Small intestine (tissue), 7 donors: ENCODE results near the gene PCDHA10. TPM values are rescaled to one million over a fixed set of nuclear protein-coding genes. Genes with fewer than 3 reads are reported as not detected.

Source experiments
- DNase-seq, 2 donors: peaks; one replicate each; pipeline versions ENCODE4 v3.0.0 to v3.0.0-alpha.2; 2013
- FAIRE-seq: peaks from 2 replicates; lab custom pipeline; 2012; peaks lifted over from hg19 to GRCh38; lab: Jason Lieb, UNC
- H3K27ac ChIP-seq, 3 donors: one replicate each; pipeline ENCODE4 v1.5.1; 2013; ENCODE audit warnings: low read length in 2 of 3, mild to moderate bottlenecking in 2 of 3, control low read depth in 1 of 3, inconsistent platforms in 1 of 3, low read depth in 1 of 3, moderate library complexity in 1 of 3
- H3K27me3 ChIP-seq, 3 donors: one replicate each; pipeline ENCODE4 v1.6.1; 2013; ENCODE audit warnings: low read length in 3 of 3, inconsistent platforms in 1 of 3; ENCODE audit not compliant: control insufficient read depth in 3 of 3, insufficient read depth in 3 of 3
- H3K36me3 ChIP-seq, 3 donors: one replicate each; pipeline ENCODE4 v1.6.1; 2013; ENCODE audit warnings: low read length in 3 of 3, inconsistent platforms in 1 of 3, low read depth in 1 of 3, mild to moderate bottlenecking in 1 of 3, moderate library complexity in 1 of 3; ENCODE audit not compliant: control insufficient read depth in 3 of 3, insufficient read depth in 2 of 3
- H3K4me1 ChIP-seq, 3 donors: one replicate each; pipeline ENCODE4 v1.6.1; 2013; ENCODE audit warnings: low read length in 2 of 3, inconsistent platforms in 1 of 3, low read depth in 1 of 3, mild to moderate bottlenecking in 1 of 3, moderate library complexity in 1 of 3; ENCODE audit not compliant: control insufficient read depth in 3 of 3, insufficient read depth in 2 of 3
- H3K4me3 ChIP-seq, 3 donors: one replicate each; pipeline ENCODE4 v1.5.1; 2013; ENCODE audit warnings: low read length in 3 of 3, control low read depth in 1 of 3, inconsistent platforms in 1 of 3, low read depth in 1 of 3, mild to moderate bottlenecking in 1 of 3, moderate library complexity in 1 of 3
- H3K9me3 ChIP-seq, 2 donors: one replicate each; pipeline ENCODE4 v1.6.1; 2013; ENCODE audit warnings: low read depth in 1 of 2, low read length in 1 of 2; ENCODE audit not compliant: control insufficient read depth in 2 of 2, insufficient read depth in 1 of 2
- WGBS, 3 donors: extraction: QIAGEN DNeasy Blood & Tissue Kit; methylation state at CpG; one replicate each; pipeline ENCODE4 v1.1.7; 2013; 5-methylcytosine and 5-hydroxymethylcytosine counted together
- polyA plus RNA-seq, 4 donors: library from polyadenylated mRNA; stranded (reverse) in 3 of 4; unstranded in 1 of 4; fragments of 200-250 nt in 3 of 4; fragments of 120-200 nt in 1 of 4; gene quantifications; one replicate each; pipeline versions ENCODE4 v1.2.1 to v1.2.3, GENCODE V29; 2013
- donor health status: healthy with polysubstance abuse.
- donor health status: control.
- donor health status: control.
- donor health status: Bipolar disorder and iron deficiency.
- donor health status: healthy.

PCDHA10 gene
- polyA plus RNA-seq, 4 donors, result 0.04 to 0.13 TPM; not detected in 2

- no peak for DNase-seq
- Histone ChIP-seq H3K4me1 (no peaks in the 10 kb centered on the region), H3K9me3 (peaks cover 1 to 34% of the 10 kb centered on the region in 2 donors), H3K27me3 (peaks cover 0 to 6% (median 0%) of the 10 kb centered on the region in 3 donors), H3K4me3 (no peak overlapping the region), H3K27ac (no peak overlapping the region), H3K36me3 (no peaks in the 10 kb centered on the region)
- WGBS, 3 donors, result 54 to 76% (median 67%) methylated on average over 37 of the region's 37 CpGs
- no peak for FAIRE-seq
These were observed 21.5 kb downstream of the PCDHA10 start for GRCh38 chr5:140877262-140877581.

GRCh38 chr5:140881889-140882590 is 26.3 kb downstream of the PCDHA10 start, which contains the start of gene PCDHA13:
TSS of gene PCDHA13 (plus strand) at chr5:140882124. CDS start at chr5:140882269, 145 bp downstream.
- Histone ChIP-seq H3K4me1 (no peaks in the 10 kb centered on the region), H3K27ac (no peak within 1 kb of the TSS), H3K4me3 (no peak within 1 kb of the TSS), H3K9me3 (peaks cover 1 to 36% of the 10 kb centered on the region in 2 donors), H3K36me3 (no peaks in the 10 kb centered on the region), H3K27me3 (peaks cover 0 to 7% (median 0%) of the 10 kb centered on the region in 3 donors)
- FAIRE-seq, result no peak
- DNase-seq, result no peak
- 16 to 42% (median 35%) methylated on average over 30 to 35 of the region's 35 CpGs for whole genome bisulfite sequencing, 3 donors

- FAIRE-seq, result no peak
- WGBS, 3 donors, result 23 to 41% (median 30%) methylated on average over 12 of the region's 12 CpGs
- Histone ChIP-seq H3K9me3 (peaks cover 0 to 31% of the 10 kb centered on the region in 2 donors), H3K36me3 (no peaks in the 10 kb centered on the region), H3K27me3 (peaks cover 0 to 6% (median 0%) of the 10 kb centered on the region in 3 donors), H3K4me1 (no peaks in the 10 kb centered on the region), H3K27ac (no peak overlapping the region), H3K4me3 (no peak overlapping the region)
- DNase-seq, result no peak
These were observed 26.8 kb downstream of the PCDHA10 start for GRCh38 chr5:140882591-140882899.

DNA sequence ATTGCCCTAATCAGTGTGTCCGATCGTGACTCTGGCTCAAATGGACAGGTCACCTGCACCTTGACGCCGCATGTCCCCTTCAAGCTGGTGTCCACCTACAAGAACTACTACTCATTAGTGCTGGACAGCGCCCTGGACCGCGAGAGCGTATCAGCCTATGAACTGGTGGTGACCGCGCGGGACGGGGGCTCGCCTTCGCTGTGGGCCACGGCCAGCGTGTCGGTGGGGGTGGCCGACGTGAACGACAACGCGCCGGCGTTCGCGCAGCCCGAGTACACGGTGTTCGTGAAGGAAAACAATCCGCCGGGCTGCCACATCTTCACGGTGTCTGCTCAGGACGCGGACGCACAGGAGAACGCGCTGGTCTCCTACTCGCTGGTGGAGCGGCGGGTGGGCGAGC is 27.7 kb downstream of the PCDHA10 start:
- FAIRE-seq, result no peak
- no peaks in the 10 kb centered on the region for H3K36me3 ChIP-seq
- H3K4me1 ChIP-seq, result no peaks in the 10 kb centered on the region
- no peak overlapping the region for H3K4me3 ChIP-seq
- no peak for DNase-seq
- H3K27me3 ChIP-seq, result peaks cover 0 to 6% (median 0%) of the 10 kb centered on the region in 3 donors
- 52 to 74% (median 63%) methylated on average over 28 to 41 of the region's 41 CpGs for WGBS, 3 donors
- H3K27ac ChIP-seq, result no peak overlapping the region
- peaks cover 0 to 30% of the 10 kb centered on the region in 2 donors for H3K9me3 ChIP-seq

DNA sequence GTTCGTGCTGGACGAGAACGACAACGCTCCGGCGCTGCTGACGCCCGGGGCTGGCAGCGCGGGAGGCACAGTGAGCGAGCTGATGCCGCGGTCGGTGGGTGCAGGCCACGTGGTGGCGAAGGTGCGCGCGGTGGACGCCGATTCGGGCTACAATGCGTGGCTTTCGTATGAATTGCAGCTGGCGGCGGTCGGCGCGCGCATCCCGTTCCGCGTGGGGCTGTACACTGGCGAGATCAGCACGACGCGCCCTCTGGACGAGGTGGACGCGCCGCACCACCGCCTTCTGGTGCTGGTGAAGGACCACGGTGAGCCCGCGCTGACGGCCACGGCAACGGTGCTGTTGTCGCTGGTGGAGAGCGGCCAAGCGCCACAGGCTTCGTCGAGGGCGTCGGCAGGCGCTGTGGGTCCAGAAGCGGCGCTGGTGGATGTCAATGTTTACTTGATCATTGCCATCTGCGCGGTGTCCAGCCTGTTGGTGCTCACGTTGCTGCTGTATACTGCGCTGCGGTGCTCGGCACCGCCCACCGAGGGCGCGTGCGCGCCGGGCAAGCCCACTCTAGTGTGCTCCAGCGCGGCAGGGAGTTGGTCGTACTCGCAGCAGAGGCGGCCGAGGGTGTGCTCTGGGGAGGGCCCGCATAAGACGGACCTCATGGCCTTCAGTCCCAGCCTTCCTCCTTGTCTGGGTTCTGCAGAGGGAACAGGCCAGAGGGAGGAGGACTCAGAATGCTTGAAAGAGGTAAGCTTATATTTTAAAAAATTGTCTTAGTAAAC is 28.4 kb downstream of the PCDHA10 start:
- Histone ChIP-seq H3K27me3 (peaks cover 0 to 6% (median 0%) of the 10 kb centered on the region in 3 donors), H3K9me3 (peaks cover 0 to 30% of the 10 kb centered on the region in 2 donors), H3K4me3 (no peak overlapping the region), H3K36me3 (no peaks in the 10 kb centered on the region), H3K4me1 (no peaks in the 10 kb centered on the region), H3K27ac (no peak overlapping the region)
- WGBS, 3 donors, result 48 to 68% (median 63%) methylated on average over 71 to 79 of the region's 79 CpGs
- FAIRE-seq (no peak), DNase-seq (no peak)

DNA sequence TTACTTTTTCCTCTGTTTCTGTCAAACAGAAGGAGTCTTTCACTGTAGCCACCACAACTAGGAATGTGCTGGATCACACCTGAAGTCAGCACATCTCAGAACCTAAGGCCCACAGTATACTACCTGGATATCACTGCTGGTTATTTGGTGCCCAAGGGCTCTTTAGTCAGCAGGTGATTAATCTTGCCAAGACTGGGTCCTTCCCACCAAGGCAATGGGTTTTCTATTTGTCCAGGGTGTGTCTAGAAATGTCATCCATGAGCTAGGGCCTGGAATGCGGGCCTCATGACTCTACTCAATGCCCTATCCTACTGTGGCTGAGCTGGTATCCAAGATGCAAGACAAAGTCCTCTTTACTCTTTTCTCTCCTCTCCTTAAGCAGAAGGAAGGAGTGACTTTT is 60.6 kb downstream of the PCDHA10 start:
- DNase-seq, result no peak
- Histone ChIP-seq H3K4me3 (no peak overlapping the region), H3K9me3 (peaks cover 0 to 16% of the 10 kb centered on the region in 2 donors), H3K36me3 (no peaks in the 10 kb centered on the region), H3K27me3 (peaks cover 0 to 2% (median 0%) of the 10 kb centered on the region in 3 donors), H3K4me1 (no peaks in the 10 kb centered on the region), H3K27ac (no peak overlapping the region)
- WGBS, 3 donors, result 75 to 83% (median 77%) methylated on average over 1 of the region's 1 CpG
- no peak for FAIRE-seq

Other genes starting within 250 kb of the PCDHA10 start
- gene CD14, start 222.7 kb upstream of the PCDHA10 start, polyA plus RNA-seq, result 10 to 100 TPM in 1 of 4 donors, 1 to 10 TPM in 3; 3.1 to 30.3 (median 8.5) TPM
- 10 to 100 TPM in 2 of 4 donors, 1 to 10 TPM in 2; 5.4 to 21.3 (median 9.9) TPM for gene TMCO6, start 216.4 kb upstream of the PCDHA10 start, polyA plus RNA-seq
- 100 to 1,000 TPM in 3 of 4 donors, 10 to 100 TPM in 1; 86.0 to 414 (median 240) TPM for gene NDUFA2, start 208.3 kb upstream of the PCDHA10 start, polyA plus RNA-seq
- gene IK, start 208.1 kb upstream of the PCDHA10 start, polyA plus RNA-seq, result 10 to 100 TPM; 60.0 to 96.6 (median 66.8) TPM
- gene WDR55, start 191.0 kb upstream of the PCDHA10 start, polyA plus RNA-seq, result 10 to 100 TPM; 20.3 to 28.9 (median 22.4) TPM
- gene DND1, start 182.3 kb upstream of the PCDHA10 start, polyA plus RNA-seq, result 1 to 10 TPM in 3 of 4 donors, under 1 TPM in 1; 0.16 to 3.1 (median 1.9) TPM
- 10 to 100 TPM; 35.3 to 47.0 (median 40.7) TPM for gene HARS1, start 164.5 kb upstream of the PCDHA10 start, polyA plus RNA-seq
- gene HARS2, start 164.4 kb upstream of the PCDHA10 start, polyA plus RNA-seq, result 10 to 100 TPM; 21.8 to 38.0 (median 23.2) TPM
- 10 to 100 TPM; 50.3 to 79.2 (median 61.8) TPM for gene ZMAT2, start 155.4 kb upstream of the PCDHA10 start, polyA plus RNA-seq
- gene PCDHA1, start 69.8 kb upstream of the PCDHA10 start, polyA plus RNA-seq, result under 1 TPM in 2 of 4 donors, not detected in 2; 0.06 to 0.43 TPM
- gene PCDHA2, start 61.0 kb upstream of the PCDHA10 start, polyA plus RNA-seq, result under 1 TPM in 2 of 4 donors, not detected in 2; 0.06 to 0.07 TPM
- under 1 TPM in 2 of 4 donors, not detected in 2; 0.10 to 0.28 TPM for gene PCDHA3, start 54.8 kb upstream of the PCDHA10 start, polyA plus RNA-seq
- gene PCDHA4, start 48.8 kb upstream of the PCDHA10 start, polyA plus RNA-seq, result under 1 TPM in 2 of 4 donors, not detected in 2; 0.19 to 0.57 TPM
- gene PCDHA5, start 34.3 kb upstream of the PCDHA10 start, polyA plus RNA-seq, result under 1 TPM in 2 of 4 donors, not detected in 2; 0.07 to 0.19 TPM
- gene PCDHA6, start 27.9 kb upstream of the PCDHA10 start, polyA plus RNA-seq, result under 1 TPM in 2 of 4 donors, not detected in 2; 0.12 to 0.27 TPM
- under 1 TPM in 2 of 4 donors, not detected in 2; 0.06 to 0.07 TPM for gene PCDHA7, start 21.6 kb upstream of the PCDHA10 start, polyA plus RNA-seq
- under 1 TPM in 2 of 4 donors, not detected in 2; 0.04 to 0.06 TPM for gene PCDHA8, start 14.7 kb upstream of the PCDHA10 start, polyA plus RNA-seq
- gene PCDHA9, start 7.5 kb upstream of the PCDHA10 start, polyA plus RNA-seq, result under 1 TPM in 2 of 4 donors, not detected in 2; 0.01 to 0.06 TPM
- under 1 TPM in 2 of 4 donors, not detected in 2; 0.09 to 0.21 TPM for gene PCDHA11, start 13.1 kb downstream of the PCDHA10 start, polyA plus RNA-seq
- under 1 TPM in 2 of 4 donors, not detected in 2; 0.01 to 0.03 TPM for gene PCDHA12, start 19.4 kb downstream of the PCDHA10 start, polyA plus RNA-seq
- under 1 TPM in 2 of 4 donors, not detected in 2; 0.03 to 0.06 TPM for gene PCDHA13, start 26.2 kb downstream of the PCDHA10 start, polyA plus RNA-seq
- under 1 TPM in 2 of 4 donors, not detected in 2; 0.10 to 0.27 TPM for gene PCDHAC1, start 70.4 kb downstream of the PCDHA10 start, polyA plus RNA-seq
- gene PCDHAC2, start 110.6 kb downstream of the PCDHA10 start, polyA plus RNA-seq, result under 1 TPM in 2 of 4 donors, not detected in 2; 0.22 to 0.72 TPM
- under 1 TPM in 2 of 4 donors, not detected in 2; 0.03 to 0.04 TPM for gene PCDHB1, start 195.5 kb downstream of the PCDHA10 start, polyA plus RNA-seq
- under 1 TPM in 3 of 4 donors, not detected in 1; 0.27 to 0.98 (median 0.72) TPM for gene PCDHB2, start 238.7 kb downstream of the PCDHA10 start, polyA plus RNA-seq
- gene PCDHB3, start 244.6 kb downstream of the PCDHA10 start, polyA plus RNA-seq, result under 1 TPM in 2 of 4 donors, not detected in 2; 0.31 to 0.68 TPM